HK-2 (cell line): Measurements from ENCODE around the gene AIMP2.
A peak's percentile ranks its signal among the peaks of the same experiment; 100 is the strongest.
"Not testable (repeated sequence)": the region's sequence is repeated elsewhere in the genome, so short reads cannot be mapped to it uniquely, and the experiment has no call there.

Experiments used
- DNase-seq: peaks from one replicate; pipeline ENCODE4 v3.0.0-alpha.2; 2018; ENCODE audit not compliant: unreplicated experiment

Gene AIMP2

DNA sequence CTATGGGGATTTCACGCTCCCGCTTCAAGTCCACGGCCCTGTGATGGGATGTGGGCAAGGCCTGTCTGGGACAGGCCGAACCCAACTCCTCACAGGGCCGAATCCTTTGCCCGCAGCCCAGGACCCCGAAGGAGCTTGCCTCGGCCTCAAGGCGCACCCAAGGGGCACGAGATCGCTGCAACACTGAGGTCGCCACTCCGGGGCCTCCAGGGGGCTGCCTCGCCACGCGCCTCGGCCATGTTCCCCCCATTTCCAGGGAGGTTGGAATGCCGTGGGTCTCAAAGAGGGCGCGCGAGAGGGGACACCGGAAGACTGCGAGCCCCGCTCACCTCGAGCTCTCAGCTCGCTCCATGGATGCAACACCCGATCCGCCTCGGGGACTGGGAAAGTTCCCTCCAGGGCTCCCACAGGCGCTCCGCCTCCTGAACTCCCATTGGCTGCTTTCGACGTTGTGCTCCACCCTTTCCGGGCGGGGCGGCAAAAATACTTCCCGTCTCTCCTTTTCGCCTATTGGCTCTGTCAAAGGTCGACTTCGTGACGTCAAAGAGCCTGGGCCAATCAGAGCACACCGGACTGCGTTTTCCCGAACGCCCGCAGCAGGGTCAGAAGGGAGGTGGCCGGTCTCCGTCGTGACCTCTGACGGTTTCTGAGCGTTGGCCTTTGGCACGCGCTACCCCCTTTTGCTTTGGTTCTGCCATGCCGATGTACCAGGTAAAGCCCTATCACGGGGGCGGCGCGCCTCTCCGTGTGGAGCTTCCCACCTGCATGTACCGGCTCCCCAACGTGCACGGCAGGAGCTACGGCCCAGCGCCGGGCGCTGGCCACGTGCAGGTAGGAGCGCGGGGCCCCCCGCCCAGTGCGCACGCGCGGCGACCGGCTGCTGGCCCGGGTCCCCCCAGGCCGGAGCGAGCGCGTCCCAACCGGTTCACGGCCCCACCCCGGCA is at the start of gene AIMP2, which contains the start of gene PMS2:
TSS of gene AIMP2 (plus strand) at position 605 of the 944 bp plus-strand sequence. CDS start at position 697, 92 bp downstream.
TSS of gene PMS2 (minus strand) at position 382 of the 944 bp plus-strand sequence. CDS start at position 352, 30 bp downstream.
- peak; percentile 98 for DNase-seq

DNA sequence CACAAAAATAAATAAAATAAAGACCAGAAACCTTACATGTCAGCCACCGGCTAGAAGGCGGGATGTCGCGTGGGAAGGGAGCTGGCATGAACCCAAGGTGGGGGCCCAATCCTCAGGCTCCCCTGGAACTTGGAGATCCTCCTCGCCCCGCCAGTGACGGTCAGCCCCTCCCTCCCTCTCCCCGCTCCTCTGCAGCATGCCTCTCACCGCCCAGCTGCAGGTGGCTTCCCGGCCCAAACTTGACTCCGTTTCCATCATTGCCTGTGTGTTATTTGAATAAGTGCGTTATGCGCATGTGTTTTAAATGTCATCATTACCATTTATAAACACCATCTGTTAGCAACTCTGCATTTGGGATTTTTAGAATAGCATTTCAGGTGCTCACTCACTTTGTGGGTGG is 45.9 kb upstream of the AIMP2 start:
- not testable (repeated sequence) for DNase-seq

DNA sequence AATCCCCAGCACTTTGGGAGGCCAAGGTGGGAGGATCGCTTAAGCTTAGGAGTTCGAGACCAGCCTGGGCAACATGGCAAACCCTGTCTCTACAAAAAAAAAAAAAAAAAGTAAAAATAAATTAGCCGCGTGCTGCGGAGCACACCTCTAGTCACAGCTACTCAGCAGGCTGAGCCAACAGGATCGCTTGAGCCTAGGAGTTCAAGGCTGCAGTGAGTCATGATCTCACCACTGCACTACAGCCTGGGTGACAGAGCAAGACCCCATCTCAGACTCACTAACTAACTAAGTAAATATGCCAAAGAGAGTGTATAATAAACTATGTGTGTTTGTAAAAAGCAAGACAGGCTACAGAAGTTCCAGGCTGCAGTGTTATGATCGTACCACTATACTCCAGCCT is 45.3 kb upstream of the AIMP2 start:
- DNase-seq: not testable (repeated sequence)

DNA sequence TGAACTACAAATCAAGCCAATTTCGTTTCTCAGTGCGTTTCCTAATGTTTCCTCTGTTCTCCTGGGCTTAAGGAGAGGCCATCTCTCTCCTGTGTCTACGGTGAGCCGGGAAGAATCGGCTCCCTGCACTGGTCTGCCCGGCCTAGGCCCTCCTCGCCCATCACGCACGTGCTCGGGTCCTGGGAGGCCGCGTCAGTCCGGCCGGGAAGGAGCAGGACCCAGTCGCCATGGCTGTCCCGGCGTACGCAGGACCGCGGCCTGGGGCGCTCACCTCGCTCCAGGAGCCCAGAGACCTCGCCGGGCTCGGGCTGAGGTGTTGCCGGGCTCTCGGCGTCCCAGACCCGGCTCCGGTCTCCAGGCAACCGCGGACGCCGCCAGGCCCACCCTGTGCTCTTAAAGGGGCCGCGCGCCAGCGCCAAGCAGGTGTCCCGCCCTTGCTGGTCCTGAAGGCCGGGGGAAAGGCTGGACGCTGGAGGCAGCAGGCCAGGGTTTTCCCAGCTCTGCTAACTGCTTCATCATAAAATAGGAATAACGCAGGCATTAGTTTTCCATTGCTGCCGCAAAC is 38.6 kb upstream of the AIMP2 start, which contains the start of gene RSPH10B:
TSS of gene RSPH10B (minus strand) at position 343 of the 565 bp plus-strand sequence. CDS start 3,573 bp downstream, outside the sequence.
- DNase-seq: not testable (repeated sequence)

DNA sequence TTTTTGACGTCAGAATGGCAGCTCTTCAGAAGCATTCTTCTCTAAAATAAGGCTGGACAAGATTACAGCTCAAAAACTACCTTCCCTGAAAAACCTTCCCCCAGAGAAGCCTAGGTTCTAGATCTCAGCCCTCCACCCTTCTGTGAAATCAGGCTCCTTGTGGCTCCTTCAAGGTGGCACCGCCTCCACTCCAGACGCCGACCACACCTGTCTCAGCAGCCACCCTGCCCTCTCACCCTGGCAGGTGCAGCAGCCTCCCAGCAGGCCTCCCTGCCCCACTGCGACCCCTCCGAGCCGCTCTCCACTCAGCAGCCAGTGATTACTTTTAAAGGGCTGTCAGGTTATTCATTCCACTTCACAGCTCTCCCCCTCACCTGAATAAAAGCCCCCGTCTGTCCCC is 35.5 kb upstream of the AIMP2 start:
- DNase-seq: not testable (repeated sequence)

DNA sequence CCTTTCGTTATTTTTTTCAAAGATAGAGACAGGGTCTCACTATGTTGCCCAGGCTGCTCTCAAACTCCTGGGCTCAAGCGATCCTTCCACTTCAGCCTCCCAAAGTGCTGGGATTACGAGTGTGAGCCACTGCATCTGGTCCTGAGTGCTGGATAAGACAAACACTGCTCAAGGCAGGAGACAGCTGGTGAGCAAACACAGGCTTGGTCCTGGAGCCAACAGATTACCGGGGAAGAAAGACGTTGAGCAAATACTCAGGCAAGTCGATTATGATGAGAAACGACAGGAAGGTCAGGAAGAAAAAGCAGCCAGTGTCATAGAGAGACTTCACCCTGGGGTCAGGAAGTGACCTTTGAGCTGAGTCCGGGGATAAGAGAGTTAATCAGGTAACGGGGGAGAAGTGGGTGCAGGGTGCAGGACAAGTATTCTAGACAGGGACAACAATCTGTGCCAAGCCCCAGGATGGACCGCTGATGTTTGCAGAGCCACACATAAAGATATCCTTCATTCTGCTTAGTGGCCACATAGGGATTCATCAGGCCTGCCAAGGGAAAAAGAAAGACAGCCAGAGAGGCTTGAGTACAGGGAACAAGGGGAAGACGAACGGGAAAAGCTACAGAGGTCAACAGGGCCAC is 29.3 kb upstream of the AIMP2 start:
- DNase-seq: not testable (repeated sequence)

DNA sequence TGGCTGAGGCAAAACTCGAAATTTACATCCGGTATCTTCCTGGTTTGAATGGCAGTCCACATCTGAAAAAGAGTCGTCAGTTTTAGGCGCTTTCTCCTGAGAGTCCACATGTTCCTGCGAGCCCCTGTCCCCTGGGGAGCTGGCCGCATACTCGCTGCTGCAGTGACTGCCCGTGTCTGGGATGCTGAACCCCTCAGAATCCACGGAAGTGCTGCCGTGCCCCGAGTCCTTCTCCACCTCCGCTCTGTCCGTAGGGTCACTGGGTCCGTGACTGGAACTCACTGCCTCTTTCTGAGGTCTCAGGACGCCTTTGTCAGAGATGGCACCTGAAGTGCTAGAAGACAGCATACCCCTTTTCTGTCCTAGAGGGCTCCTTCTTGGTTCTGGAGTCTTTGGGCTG is 22.0 kb upstream of the AIMP2 start:
- not testable (repeated sequence) for DNase-seq

DNA sequence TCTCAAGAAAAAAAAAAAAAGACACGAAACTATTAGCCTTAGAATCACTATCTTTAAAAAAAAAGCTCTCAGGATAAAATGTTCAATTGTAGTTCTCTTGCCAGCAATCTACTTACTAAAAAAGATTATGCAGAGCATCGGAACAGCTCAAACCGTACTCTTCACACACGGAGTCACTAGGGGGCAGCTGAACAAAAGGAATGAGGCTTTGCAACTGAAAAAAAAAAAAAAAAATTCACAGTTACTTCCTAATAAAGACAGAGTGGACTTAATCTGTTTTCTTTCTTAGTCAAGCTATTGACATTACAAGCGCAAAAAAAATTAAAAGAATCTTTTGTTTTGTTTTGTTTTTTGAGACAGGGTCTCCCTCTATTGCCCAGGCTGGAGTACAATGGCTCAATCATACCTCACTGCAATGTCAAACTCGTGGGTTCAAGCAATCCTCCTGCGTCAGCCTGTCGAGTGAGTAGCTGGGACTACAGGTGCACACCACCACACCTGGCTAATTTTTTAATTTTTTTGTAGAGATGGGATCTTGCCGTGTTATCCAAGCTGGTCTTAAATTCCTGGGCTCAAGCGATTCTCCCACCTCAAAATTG is 11.8 kb upstream of the AIMP2 start:
- peak; percentile 25 for DNase-seq

DNA sequence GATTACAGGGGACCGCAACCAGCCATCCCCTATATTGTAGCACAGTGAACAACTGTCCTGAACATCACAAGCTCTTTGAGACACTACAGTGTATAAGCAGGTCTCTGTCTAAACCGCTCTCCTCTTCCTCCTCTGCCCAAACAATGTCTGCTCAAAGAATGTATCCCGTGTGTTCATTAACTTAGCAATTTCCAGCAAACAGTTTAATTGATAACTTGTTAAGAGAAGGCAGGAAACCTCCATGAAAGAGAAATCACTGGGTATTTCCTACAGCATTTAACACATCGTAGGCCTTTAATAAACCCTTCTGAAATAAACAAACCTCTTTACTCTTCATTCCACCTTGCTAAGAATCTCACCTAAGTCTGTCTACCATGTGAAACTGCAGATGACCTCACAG is 1.7 kb upstream of the AIMP2 start:
- no peak for DNase-seq

DNA sequence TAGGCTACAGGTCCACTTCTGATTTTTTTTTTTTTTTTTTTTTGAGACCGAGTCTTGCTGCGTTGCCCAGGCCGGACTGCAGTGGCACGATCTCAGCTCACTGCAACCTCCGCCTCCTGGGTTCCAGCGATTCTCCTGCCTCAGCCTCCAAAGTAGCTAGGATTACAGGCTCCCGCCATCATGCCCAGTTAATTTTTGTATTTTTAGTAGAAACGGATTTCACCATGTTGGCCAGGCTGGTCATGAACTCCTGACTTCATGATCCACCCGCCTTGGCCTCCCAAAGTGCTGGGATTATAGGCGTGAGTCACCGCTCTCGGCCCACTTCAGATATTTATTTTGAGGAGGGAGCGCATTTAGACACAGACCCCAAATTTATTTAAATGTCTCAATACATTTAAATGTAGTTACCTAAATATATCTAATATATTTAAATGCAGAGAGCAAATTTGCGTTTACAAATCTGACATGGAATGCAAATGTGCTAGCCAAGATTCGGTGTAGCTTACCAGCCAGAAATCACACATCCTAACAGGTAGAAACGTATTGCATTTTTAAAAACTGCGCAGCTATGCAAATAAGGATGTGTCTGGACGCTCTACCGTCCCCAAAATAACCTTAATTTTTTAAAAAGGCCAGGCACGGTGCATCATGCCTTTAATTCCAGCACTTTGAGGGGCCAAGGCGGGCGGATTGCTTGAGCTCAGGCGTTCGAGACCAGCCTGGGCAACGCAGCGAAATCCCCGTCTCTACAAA is 1.1 kb upstream of the AIMP2 start:
- DNase-seq: peak; percentile 28

DNA sequence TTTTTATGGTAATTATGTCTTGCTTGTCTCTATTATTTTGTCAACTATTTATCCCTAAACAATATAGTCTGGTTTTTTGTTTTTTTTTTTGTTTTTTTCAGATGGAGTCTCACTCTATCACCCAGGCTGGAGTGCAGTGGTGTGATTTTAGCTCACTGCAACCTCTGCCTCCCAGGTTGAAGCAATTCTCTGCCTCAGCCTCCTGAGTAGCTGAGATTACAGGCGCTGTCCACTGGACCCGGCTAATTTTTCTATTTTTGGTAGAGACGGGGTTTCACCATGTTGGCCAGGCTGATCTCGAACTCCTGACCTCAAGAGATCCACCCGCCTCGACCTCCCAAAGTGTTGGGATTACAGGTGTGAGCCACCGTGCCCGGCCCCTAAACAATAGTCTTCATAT is 1.3 kb downstream of the AIMP2 start:
- not testable (repeated sequence) for DNase-seq

DNA sequence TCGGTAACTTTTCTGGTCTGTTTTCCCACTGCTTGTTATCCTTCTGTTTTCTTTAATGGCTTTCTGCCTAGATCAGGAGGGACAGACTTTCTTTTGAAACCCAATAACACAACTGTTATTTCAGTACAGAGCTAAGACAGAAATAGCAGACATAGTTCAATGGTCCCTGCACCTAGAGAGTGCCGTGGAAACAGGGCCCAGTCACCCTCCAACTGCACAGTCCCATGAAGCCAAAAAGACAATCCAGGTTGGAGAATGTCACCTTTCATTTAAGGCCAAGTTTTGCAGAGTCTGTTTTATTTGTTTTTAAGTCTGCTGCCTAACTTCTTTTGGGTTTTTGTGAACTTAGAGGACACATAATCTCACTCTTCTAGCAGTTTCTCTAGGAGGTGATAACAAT is 2.5 kb downstream of the AIMP2 start:
- no peak for DNase-seq

DNA sequence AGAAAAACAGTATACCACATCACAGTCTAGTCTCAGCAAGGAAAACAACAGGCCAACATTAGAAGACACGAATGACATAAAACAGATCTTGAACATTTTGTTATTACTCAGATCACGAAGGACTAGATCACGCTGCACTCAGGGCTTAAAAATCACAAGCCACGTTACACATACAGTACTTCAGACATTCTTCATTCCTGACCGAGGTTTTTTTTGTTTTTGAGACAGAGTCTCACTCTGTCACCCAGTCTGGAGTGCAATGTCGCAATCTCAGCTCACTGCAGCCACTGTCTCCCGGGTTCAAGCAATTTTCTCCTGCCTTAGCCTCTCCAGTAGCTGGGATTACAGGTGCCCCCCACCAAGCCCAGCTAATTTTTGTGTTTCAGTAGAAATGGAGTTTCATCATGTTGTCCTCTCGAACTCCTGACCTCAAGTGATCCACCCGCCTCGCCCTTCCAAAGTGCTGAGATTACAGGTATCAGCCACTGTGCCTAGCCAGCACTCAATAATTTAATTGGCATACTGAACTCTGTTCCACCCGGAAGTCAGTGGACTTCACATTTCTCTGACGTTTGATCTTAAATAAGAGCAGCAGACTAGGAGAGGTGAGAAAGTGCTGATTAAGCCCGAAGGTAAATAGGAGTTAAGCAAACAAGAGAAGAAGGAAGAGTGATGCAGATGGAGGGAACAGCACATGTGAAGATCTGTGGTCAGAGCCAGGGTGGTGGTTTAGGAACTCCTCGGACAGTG is 3.5 kb downstream of the AIMP2 start:
- DNase-seq: no peak

DNA sequence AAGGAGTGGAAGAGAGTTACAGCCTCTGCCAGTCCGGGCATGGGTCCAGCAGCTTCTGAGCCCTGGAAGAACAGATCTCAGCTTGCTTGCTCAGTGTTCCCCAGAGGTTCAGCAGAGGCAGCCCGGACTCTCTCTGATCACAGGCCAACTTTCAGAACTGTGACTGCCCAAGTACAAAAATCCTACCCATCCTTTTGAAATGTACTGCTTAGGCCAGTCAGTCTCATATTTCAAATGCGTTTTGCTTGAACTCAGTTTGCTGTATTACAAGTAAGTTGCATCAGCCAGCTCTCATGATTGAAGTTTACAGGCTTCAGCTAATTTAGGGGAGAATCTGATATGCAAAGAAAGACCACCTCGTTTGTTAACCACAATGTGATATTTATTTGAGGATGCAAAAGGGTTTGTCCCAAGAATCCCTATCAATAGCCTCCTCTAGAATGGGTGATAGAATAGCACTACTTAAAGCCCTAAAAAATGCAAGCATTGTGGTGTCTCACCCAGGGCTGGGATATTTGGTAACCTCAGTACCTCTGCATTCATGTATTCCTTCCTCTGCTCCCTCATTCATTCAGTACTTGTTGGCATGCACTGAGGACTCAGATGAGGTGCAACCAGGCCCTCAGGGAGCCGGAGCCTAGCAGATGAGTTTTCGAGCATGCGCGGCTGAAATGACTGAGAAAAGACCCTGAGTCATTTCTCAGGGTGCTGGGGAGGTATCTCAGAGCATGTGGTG is 7.0 kb downstream of the AIMP2 start:
- DNase-seq: no peak

DNA sequence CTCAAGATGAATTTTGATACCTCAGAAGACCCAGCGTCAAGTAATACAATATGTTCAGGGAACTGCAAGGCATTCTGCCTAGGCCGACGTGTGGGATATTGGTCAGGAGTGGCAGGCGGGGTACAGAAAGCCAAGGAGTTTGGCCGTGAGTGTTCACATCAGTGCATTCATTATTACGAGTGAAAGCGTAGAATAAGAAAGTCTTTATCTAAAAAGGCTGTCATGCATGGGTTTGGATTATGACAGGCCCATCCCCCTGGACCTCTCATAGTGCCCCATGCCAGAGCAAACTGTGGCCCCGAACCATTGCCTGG is 7.5 kb downstream of the AIMP2 start:
- no peak for DNase-seq

DNA sequence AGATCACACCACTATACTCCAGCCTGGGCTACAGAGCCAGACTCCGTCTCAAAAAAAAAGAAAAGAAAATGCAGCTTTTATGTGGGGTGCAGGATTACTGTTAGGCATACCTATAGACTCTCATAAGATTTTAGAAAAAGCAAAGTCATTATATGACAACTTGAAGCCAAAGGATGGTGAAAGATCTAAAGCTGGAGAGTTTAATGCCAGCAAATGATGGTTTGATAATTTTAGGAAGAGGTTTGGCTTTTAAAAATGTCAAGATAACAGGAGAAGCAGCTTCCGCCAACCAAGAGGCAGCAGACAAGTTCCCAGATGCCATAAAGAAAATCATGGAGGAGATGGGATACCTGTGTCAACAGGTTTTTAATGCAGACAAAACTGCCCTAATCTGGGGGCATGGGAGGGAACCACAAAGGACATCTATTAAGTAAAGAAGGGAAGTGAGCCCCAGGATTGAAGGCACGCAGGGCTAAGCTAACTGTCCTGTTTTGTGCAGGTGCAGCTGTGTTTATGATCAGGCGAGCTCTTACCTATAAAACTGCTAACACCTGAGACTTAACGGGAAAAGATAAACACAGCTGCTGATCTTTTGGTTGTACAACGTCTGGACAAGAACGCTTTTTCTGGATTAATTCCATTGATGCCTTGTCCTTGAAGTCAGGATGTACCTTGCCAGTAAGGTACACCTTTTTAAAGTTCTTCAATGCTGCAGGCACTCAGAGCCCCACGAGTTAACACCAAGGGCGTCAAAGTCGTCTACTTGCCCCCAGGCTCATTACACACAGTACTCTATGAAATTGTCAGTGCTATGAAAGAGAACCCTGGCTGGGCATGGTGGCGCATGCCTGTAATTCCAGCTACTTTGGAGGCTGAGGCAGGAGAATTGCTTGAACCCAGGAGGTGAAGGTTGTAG is 11.6 kb downstream of the AIMP2 start:
- no peak for DNase-seq

DNA sequence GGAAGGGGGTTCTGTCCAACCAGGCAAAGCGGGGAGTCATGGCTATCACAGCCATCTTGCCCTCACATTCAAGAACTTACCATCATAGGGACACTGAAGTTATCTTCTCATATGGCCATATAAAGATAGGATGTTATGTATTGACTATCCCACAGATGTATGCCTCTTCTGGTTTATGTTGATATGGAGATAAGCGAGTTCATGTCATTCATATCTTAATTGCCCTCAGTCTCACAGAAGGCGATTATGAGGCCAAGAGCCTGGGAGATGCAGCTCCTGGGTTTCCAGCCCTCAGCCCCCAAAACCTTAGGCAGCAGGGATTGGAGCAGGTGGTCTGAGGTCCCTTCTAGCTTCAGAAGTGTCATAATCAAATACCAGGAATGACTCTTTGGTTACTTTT is 13.6 kb downstream of the AIMP2 start:
- DNase-seq: no peak

DNA sequence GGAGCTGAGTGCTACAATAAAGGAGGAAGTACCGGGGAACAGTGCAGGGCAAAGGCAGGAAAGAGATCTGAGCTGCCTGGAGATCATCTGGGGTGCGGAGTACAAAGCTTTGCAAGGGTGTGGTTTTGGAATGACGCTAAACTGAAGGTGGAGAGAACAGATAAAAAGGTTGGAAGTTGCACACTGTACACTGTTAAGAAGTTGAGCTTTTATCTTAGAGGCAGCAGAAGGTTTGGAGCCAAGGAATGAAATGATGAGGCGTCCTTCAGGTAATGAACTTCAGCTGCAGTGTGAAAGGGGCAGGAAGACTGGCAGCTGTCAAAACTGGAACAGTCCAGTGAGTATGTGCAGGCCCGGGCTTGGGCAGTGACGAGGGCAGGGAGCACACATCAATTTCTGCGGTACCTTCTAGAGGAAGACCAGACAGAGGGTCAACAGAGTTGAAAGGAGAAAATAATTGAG is 14.9 kb downstream of the AIMP2 start:
- DNase-seq: no peak
